Measurements from ENCODE around the gene HID1. TPM values are rescaled to one million over a fixed set of nuclear protein-coding genes. Genes with fewer than 3 reads are reported as not detected.

Gene HID1
- total and polyA plus RNA-seq, 2 experiments from 2014 or later: 8.7 to 10.9 TPM

DNA sequence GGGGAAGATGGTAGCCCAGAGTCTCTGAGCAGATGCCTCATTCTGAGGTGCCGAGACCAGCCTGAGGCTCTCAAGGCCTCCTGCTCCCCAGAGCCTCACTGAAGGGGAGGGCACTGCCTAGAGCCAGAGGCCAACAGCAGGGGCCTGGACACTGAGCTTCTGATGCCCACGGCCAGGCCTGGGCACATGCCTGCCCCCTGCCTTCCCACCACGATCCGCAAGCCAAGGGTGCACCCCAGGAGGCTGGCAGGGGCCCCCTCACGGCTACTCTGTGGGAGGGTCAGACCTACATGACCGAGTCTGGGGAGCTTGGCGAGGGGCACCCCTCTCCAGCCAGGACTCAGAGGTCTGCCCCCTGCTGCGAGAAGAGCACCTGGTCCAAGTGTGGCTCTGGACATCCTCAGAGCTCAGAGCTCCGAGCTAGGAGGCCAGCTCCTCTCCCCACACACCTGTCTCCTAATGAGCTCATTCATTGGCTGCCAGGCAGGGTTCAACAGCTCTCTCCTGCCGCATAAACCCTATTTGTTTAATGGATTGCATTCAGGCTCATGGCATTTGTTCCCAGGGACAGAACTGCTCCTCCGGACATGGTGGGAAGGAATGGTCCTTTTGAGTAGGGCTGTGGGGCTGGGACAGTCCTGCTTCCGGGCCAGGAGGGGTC lies 23.0 kb downstream of the HID1 start:
- Histone ChIP-seq H3K9me2 (ENCODE audit: insufficient read depth) (no peaks in the 10 kb centered on the region), H3K36me3 (ENCODE audit: insufficient read depth) (no peaks in the 10 kb centered on the region), H3F3A (replicated peaks; ENCODE audit: low read depth) (no peaks in the 10 kb centered on the region), H4K20me1 (replicated peaks; ENCODE audit: insufficient read depth) (no peaks in the 10 kb centered on the region), H2AFZ (no peak overlapping the region), H3K27ac (ENCODE audit: low read depth) (no peak overlapping the region), H3K27me3 (ENCODE audit: insufficient read depth) (no peaks in the 10 kb centered on the region), H3K79me2 (replicated peaks; ENCODE audit: insufficient read depth) (no peaks in the 10 kb centered on the region), H3K4me2 (no peak overlapping the region), H3K4me3 (no peak overlapping the region), H3K4me1 (ENCODE audit: insufficient read depth) (peaks cover 5% of the 10 kb centered on the region; the same call in 1 of the 2 replicates)
- H3K4me3 Mint-ChIP-seq: no peak overlapping the region
- no peak overlapping the region for H3K27ac Mint-ChIP-seq
- no peak for DNase-seq (ENCODE audit: low spot score)
- H3K27me3 Mint-ChIP-seq (ENCODE audit: insufficient read depth, low read depth, poor library complexity): peaks cover 8% of the 10 kb centered on the region
- TF ChIP-seq ETS1 (IDR thresholded peaks at IDR 0.05) (no peak), CREB1 (CRISPR knock-in tag; IDR thresholded peaks at IDR 0.05; ENCODE audit: low read depth) (no peak), ZNF114 (CRISPR knock-in tag; IDR thresholded peaks at IDR 0.05) (no peak), REST (IDR thresholded peaks at IDR 0.05; ENCODE audit: unreplicated experiment) (no peak), ZNF462 (CRISPR knock-in tag; IDR thresholded peaks at IDR 0.05) (no peak), ZNF331 (CRISPR knock-in tag; IDR thresholded peaks at IDR 0.05; ENCODE audit: low read depth) (no peak), NANOG (IDR thresholded peaks at IDR 0.05; ENCODE audit: borderline replicate concordance) (no peak), POLR2AphosphoS5 (IDR thresholded peaks at IDR 0.05; ENCODE audit: low read depth) (no peak)
- TF ChIP-seq, protein P1, sequence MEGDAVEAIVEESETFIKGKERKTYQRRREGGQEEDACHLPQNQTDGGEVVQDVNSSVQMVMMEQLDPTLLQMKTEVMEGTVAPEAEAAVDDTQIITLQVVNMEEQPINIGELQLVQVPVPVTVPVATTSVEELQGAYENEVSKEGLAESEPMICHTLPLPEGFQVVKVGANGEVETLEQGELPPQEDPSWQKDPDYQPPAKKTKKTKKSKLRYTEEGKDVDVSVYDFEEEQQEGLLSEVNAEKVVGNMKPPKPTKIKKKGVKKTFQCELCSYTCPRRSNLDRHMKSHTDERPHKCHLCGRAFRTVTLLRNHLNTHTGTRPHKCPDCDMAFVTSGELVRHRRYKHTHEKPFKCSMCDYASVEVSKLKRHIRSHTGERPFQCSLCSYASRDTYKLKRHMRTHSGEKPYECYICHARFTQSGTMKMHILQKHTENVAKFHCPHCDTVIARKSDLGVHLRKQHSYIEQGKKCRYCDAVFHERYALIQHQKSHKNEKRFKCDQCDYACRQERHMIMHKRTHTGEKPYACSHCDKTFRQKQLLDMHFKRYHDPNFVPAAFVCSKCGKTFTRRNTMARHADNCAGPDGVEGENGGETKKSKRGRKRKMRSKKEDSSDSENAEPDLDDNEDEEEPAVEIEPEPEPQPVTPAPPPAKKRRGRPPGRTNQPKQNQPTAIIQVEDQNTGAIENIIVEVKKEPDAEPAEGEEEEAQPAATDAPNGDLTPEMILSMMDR (conservative IDR thresholded peaks at IDR 0.05; ENCODE audit: low read depth in 2 of 2): no peak
- no peaks in the 10 kb centered on the region for H3K9me3 Mint-ChIP-seq
- H3K36me3 Mint-ChIP-seq (ENCODE audit: low read depth): no peaks in the 10 kb centered on the region
- no peak for ATAC-seq
- H3K4me1 Mint-ChIP-seq: peaks cover 9% of the 10 kb centered on the region; the same call in 2 of the 3 replicates

Measured in GM23338 (cell line).